Esophagus muscularis mucosa (tissue), 4 donors: ENCODE results near the gene PACRG.

Experiments
- CTCF ChIP-seq, 3 experiments: fragments of 200-600 bp in 2 of 3; fragments of 450-650 bp in 1 of 3; sonication (generic) in 2 of 3; IDR thresholded peaks; one replicate each; pipeline ENCODE4 v1.5.1; 2017 to 2019; ENCODE audit warnings: antibody characterized with exemption in 3 of 3, mild to moderate bottlenecking in 2 of 3, moderate library complexity in 1 of 3
- EP300 ChIP-seq: sonication (generic); formaldehyde crosslinking; IDR thresholded peaks from one replicate; pipeline ENCODE4 v1.6.1; 2017; ENCODE audit warnings: antibody characterized with exemption
- POLR2A ChIP-seq: fragments of 450-650 bp; IDR thresholded peaks from one replicate; pipeline ENCODE4 v1.6.1; 2017; ENCODE audit warnings: antibody characterized with exemption, moderate library complexity, mild to moderate bottlenecking, low read depth

- TF ChIP-seq EP300 (no peak), POLR2A (no peak), CTCF (IDR thresholded peaks at IDR 0.05) (no peak)
Measured at GRCh38 chr6:163293286-163293685, 565.5 kb downstream of the PACRG start.
